H1 (cell line): Measurements from ENCODE around the gene TSPAN4. TPM values are rescaled to one million over a fixed set of nuclear protein-coding genes. Genes with fewer than 3 reads are reported as not detected.

ENCODE experiments used
- CTCF ChIA-PET: fragments of 300-600 bp; sonication (Branson Sonifier 250); formaldehyde crosslinking; loops from one replicate; lab custom pipeline; 2021; ENCODE audit not compliant: partially characterized antibody; lab: Charles Lee
- POLR2A ChIA-PET: fragments of 300-600 bp; sonication (Branson Sonifier 250); formaldehyde crosslinking; loops from one replicate; lab custom pipeline; 2021; ENCODE audit warnings: inconsistent platforms; ENCODE audit not compliant: partially characterized antibody; lab: Charles Lee
- DNase-seq, 2 experiments: peaks; one replicate each; pipeline versions ENCODE4 v3.0.0 to v3.0.0-alpha.2; 2010 to 2022; ENCODE audit warnings: low spot score in 2 of 2, low read depth in 1 of 2, mixed read lengths in 1 of 2
- FAIRE-seq: peaks from 2 replicates; lab custom pipeline; 2011; peaks lifted over from hg19 to GRCh38; lab: Jason Lieb, UNC
- H2AFZ ChIP-seq: 2 replicates; pipeline ENCODE4 v1.8.1; 2012; ENCODE audit warnings: low read length, inconsistent platforms
- H2AK5ac ChIP-seq: 2 replicates; pipeline ENCODE4 v1.6.1; 2013; ENCODE audit warnings: low read depth, low read length
- H2BK120ac ChIP-seq: replicated peaks from 2 replicates; pipeline ENCODE3; 2013; ENCODE audit warnings: low read depth, low read length, inconsistent platforms
- H2BK12ac ChIP-seq: 2 replicates; pipeline ENCODE4 v1.6.1; 2013; ENCODE audit warnings: low read depth, low read length
- H2BK15ac ChIP-seq: 2 replicates; pipeline ENCODE4 v1.6.1; 2013; ENCODE audit warnings: low read length
- H2BK20ac ChIP-seq: 2 replicates; pipeline ENCODE4 v1.6.1; 2013; ENCODE audit warnings: low read length
- H2BK5ac ChIP-seq: 2 replicates; pipeline ENCODE4 v1.6.1; 2013; ENCODE audit warnings: low read depth, low read length
- H3K14ac ChIP-seq: 2 replicates; pipeline ENCODE4 v1.6.1; 2013; ENCODE audit warnings: inconsistent platforms; ENCODE audit not compliant: insufficient read length
- H3K18ac ChIP-seq: 2 replicates; pipeline ENCODE4 v1.6.1; 2013; ENCODE audit warnings: low read length; ENCODE audit errors: extremely low read depth
- H3K23ac ChIP-seq: 2 replicates; pipeline ENCODE4 v1.6.1; 2013; ENCODE audit warnings: inconsistent platforms; ENCODE audit not compliant: insufficient read length
- H3K23me2 ChIP-seq: 2 replicates; pipeline ENCODE4 v1.6.1; 2013; ENCODE audit warnings: low read depth, low read length
- H3K27ac ChIP-seq: 2 replicates; pipeline ENCODE4 v1.6.1; 2011; ENCODE audit warnings: low read depth, low read length, inconsistent platforms
- H3K27me3 ChIP-seq, 4 experiments: replicated peaks in 1 of 4; 1 replicate in 1 of 4; 2 replicates in 3 of 4; pipeline versions ENCODE4 v1.6.1 to v1.8.1; 2011 to 2013; ENCODE audit warnings: low read length in 3 of 4, mild to moderate bottlenecking in 3 of 4, inconsistent platforms in 2 of 4, mixed read lengths in 2 of 4, moderate library complexity in 1 of 4; ENCODE audit not compliant: control insufficient read depth in 3 of 4, insufficient read depth in 3 of 4; ENCODE audit errors: extremely low read depth in 1 of 4
- H3K36me3 ChIP-seq, 4 experiments: 2 replicates each; pipeline versions ENCODE4 v1.6.1 to v1.8.1; 2011 to 2013; ENCODE audit warnings: mild to moderate bottlenecking in 4 of 4, low read length in 3 of 4, moderate library complexity in 2 of 4, control low read depth in 1 of 4, inconsistent platforms in 1 of 4; ENCODE audit not compliant: insufficient read depth in 4 of 4, control insufficient read depth in 2 of 4
- H3K4ac ChIP-seq: replicated peaks from 2 replicates; pipeline ENCODE3; 2013; ENCODE audit warnings: low read length, low read depth, mixed read lengths, inconsistent platforms; ENCODE audit not compliant: insufficient read length
- H3K4me1 ChIP-seq, 4 experiments: replicated peaks in 1 of 4; 1 replicate in 1 of 4; 2 replicates in 3 of 4; pipeline versions ENCODE4 v1.6.1 to v1.8.1; 2011 to 2013; ENCODE audit warnings: low read length in 3 of 4, inconsistent platforms in 2 of 4, mixed read lengths in 1 of 4; ENCODE audit not compliant: insufficient read depth in 4 of 4, control insufficient read depth in 3 of 4
- H3K4me2 ChIP-seq, 2 experiments: 2 replicates each; pipeline versions ENCODE4 v1.6.1 to v1.8.1; 2011 to 2013; ENCODE audit warnings: low read depth in 2 of 2, low read length in 2 of 2, control low read depth in 1 of 2, inconsistent platforms in 1 of 2, mild to moderate bottlenecking in 1 of 2; ENCODE audit not compliant: insufficient read depth in 1 of 2
- H3K4me3 ChIP-seq, 4 experiments: fragments of 200-600, 300-600 bp in 1 of 4; sonication (generic), shearing (Covaris generic), sonication (Bioruptor Twin) in 1 of 4; 2 replicates each; pipeline versions ENCODE4 v1.5.1 to v1.8.1; 2011 to 2016; ENCODE audit warnings: low read length in 4 of 4, low read depth in 3 of 4, control low read depth in 2 of 4, inconsistent platforms in 2 of 4, mild to moderate bottlenecking in 2 of 4, mixed read lengths in 1 of 4, moderate library complexity in 1 of 4; ENCODE audit not compliant: insufficient read depth in 2 of 4; ENCODE audit errors: extremely low read depth in 1 of 4
- H3K56ac ChIP-seq: replicated peaks from 2 replicates; pipeline ENCODE3; 2013; ENCODE audit warnings: low read depth, mild to moderate bottlenecking, mixed read lengths, low read length, inconsistent platforms; ENCODE audit not compliant: insufficient read length
- H3K79me1 ChIP-seq: 2 replicates; pipeline ENCODE4 v1.6.1; 2013; ENCODE audit warnings: low read depth, low read length, control low read depth
- H3K79me2 ChIP-seq, 2 experiments: 2 replicates each; pipeline versions ENCODE4 v1.6.1 to v1.8.1; 2012 to 2013; ENCODE audit warnings: low read length in 2 of 2, mild to moderate bottlenecking in 2 of 2, inconsistent platforms in 1 of 2; ENCODE audit not compliant: insufficient read depth in 2 of 2, control insufficient read depth in 1 of 2
- H3K9ac ChIP-seq, 4 experiments: replicated peaks in 1 of 4; 1 replicate in 1 of 4; 2 replicates in 3 of 4; pipeline versions ENCODE4 v1.6.1 to v1.8.1; 2011 to 2013; ENCODE audit warnings: low read depth in 3 of 4, low read length in 3 of 4, control low read depth in 2 of 4, mild to moderate bottlenecking in 2 of 4, moderate library complexity in 2 of 4, inconsistent platforms in 1 of 4; ENCODE audit errors: extremely low read depth in 1 of 4
- H3K9me3 ChIP-seq, 2 experiments: 2 replicates each; pipeline versions ENCODE4 v1.6.1 to v1.8.1; 2012 to 2013; ENCODE audit warnings: mild to moderate bottlenecking in 2 of 2, moderate library complexity in 2 of 2, control low read depth in 1 of 2, inconsistent platforms in 1 of 2, low read depth in 1 of 2, low read length in 1 of 2, mixed read lengths in 1 of 2; ENCODE audit not compliant: insufficient read depth in 2 of 2
- H4K20me1 ChIP-seq, 2 experiments: replicated peaks in 1 of 2; 2 replicates each; pipeline versions ENCODE3 to v1.8.1; 2011 to 2013; ENCODE audit warnings: inconsistent platforms in 2 of 2, low read length in 2 of 2, mild to moderate bottlenecking in 1 of 2; ENCODE audit not compliant: insufficient read depth in 2 of 2, control insufficient read depth in 1 of 2
- H4K5ac ChIP-seq: 2 replicates; pipeline ENCODE4 v1.6.1; 2013; ENCODE audit warnings: low read length, low read depth, mixed read lengths, inconsistent platforms; ENCODE audit not compliant: insufficient read length
- H4K8ac ChIP-seq: 2 replicates; pipeline ENCODE4 v1.8.0; 2013; ENCODE audit warnings: mild to moderate bottlenecking, moderate library complexity, low read length, inconsistent platforms; ENCODE audit not compliant: insufficient read depth; ENCODE audit errors: extremely low read depth
- H4K91ac ChIP-seq: replicated peaks from 2 replicates; pipeline ENCODE3; 2013; ENCODE audit warnings: low read length, mixed read lengths, inconsistent platforms; ENCODE audit not compliant: insufficient read length
- ASH2L ChIP-seq: fragments of 200-600, 300-600 bp; sonication (generic); IDR thresholded peaks from one replicate; pipeline ENCODE4 v1.7.1; 2017; ENCODE audit warnings: low read length
- CEBPB ChIP-seq: IDR thresholded peaks from 2 replicates; pipeline ENCODE4 v1.6.1; 2012; ENCODE audit warnings: low read depth, low read length
- CTCF ChIP-seq, 3 experiments: IDR thresholded peaks; 1 replicate in 2 of 3; 2 replicates in 1 of 3; pipeline versions ENCODE4 v1.5.1 to v1.6.1; 2011; ENCODE audit warnings: low read length in 3 of 3, mild to moderate bottlenecking in 3 of 3, inconsistent platforms in 2 of 3, low read depth in 1 of 3, moderate library complexity in 1 of 3; ENCODE audit not compliant: insufficient read depth in 1 of 3; ENCODE audit errors: control extremely low read depth in 1 of 3
- EP300 ChIP-seq, 2 experiments: IDR thresholded peaks; 1 replicate in 1 of 2; 2 replicates in 1 of 2; pipeline ENCODE4 v1.6.1; 2011 to 2012; ENCODE audit warnings: low read depth in 2 of 2, low read length in 2 of 2, mild to moderate bottlenecking in 2 of 2, borderline replicate concordance in 1 of 2, inconsistent platforms in 1 of 2, moderate library complexity in 1 of 2
- KDM4A ChIP-seq: IDR thresholded peaks from one replicate; pipeline ENCODE4 v1.7.1; 2012; ENCODE audit warnings: low read depth, mild to moderate bottlenecking, moderate library complexity, low read length, inconsistent platforms; ENCODE audit not compliant: severe bottlenecking
- SUZ12 ChIP-seq: fragments of 200-600 bp; sonication (generic); IDR thresholded peaks from 2 replicates; pipeline ENCODE4 v1.6.1; 2012; ENCODE audit warnings: mild to moderate bottlenecking, inconsistent platforms, low read length, moderate library complexity, mixed read lengths
- TAF1 ChIP-seq: IDR thresholded peaks from 2 replicates; pipeline ENCODE4 v1.6.1; 2011; ENCODE audit warnings: mild to moderate bottlenecking, low read depth, low read length
- WGBS, 2 experiments: shearing (Covaris generic) in 1 of 2; methylation state at CpG; one replicate each; pipeline versions ENCODE4 v1.1.6 to v1.1.7; 2013 to 2015; ENCODE audit warnings: low lambda C conversion rate in 2 of 2, mixed read lengths in 2 of 2, inconsistent platforms in 1 of 2, low coverage in 1 of 2, missing lambda C conversion rate in 1 of 2; ENCODE audit not compliant: insufficient replicate concordance in 2 of 2, insufficient coverage in 1 of 2, insufficient read length in 1 of 2; ENCODE audit errors: extremely low coverage in 1 of 2, missing lambda C conversion rate in 1 of 2; 5-methylcytosine and 5-hydroxymethylcytosine counted together
- polyA plus RNA-seq, 7 experiments: library from polyadenylated mRNA; depleted of rRNA in 3 of 7; stranded (reverse) in 5 of 7; unstranded in 2 of 7; fragments of >200 nt in 5 of 7; fragments of 200-250 nt in 2 of 7; gene quantifications; 1 replicate in 5 of 7; 2 replicates in 1 of 7; 4 replicates in 1 of 7; pipeline versions ENCODE4 v1.2.1 to v1.2.3, GENCODE V29; 2011 to 2013; ENCODE audit warnings: missing spikeins in 2 of 7, mixed read lengths in 2 of 7
- total RNA-seq: library from RNA; stranded (reverse); fragmentation: NEBNext Ultra II Directional; extraction: Animal tissue kit (Norgen Biotek cat#: 25700); gene quantifications from 2 replicates; pipeline ENCODE4 v1.2.1, GENCODE V29; 2021

Gene TSPAN4
- total and polyA plus RNA-seq, 2 of the 8 experiments (the other 6 are each of a cell fraction or from before 2014, with no cell fraction given), result 74.1 to 145 TPM

DNA sequence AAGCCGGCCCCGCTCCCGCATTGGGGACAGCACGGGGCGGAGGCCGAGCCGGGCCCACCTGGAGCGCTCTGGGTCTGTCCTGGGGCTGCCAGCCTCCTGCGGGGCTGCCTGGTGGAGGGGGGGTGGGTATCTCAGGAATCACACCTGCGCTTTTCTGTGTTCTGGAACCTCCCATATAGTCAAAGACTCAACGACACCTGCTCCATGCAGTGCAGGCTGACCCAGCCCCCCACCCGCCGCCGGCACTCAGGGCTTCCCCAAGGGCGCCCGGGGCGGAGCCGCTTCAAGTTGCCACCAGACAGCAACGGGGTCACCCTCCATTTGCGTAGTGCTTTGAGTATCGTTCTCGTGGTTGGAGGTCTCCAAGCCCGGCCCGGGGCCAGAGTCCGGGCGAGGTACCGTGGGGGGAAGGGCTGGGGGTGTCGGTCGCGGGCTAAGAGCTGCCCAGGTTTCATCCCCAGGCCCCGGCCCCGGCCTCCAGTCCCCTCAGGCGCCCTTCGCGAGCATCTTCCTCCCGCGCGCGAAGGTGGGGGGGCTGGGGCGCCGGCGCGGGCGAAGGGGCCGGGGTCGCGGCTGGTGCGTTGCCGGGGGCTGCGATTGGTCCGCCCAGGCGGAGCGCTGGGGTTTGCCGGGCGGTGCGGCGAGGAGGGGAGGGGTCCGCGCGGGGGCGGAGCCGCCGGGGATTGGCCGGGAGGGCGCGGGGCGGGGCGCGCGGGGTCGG, 6.6 kb downstream of the TSPAN4 start:
- Histone ChIP-seq H3K27ac (no peak overlapping the region), H3K9ac (no peak overlapping the region), H3K23ac (no peak overlapping the region), H3K56ac (no peak overlapping the region), H3K4ac (no peak overlapping the region), H2AFZ (no peak overlapping the region), H3K4me1 (peaks cover 0 to 46% (median 30%) of the 10 kb centered on the region in 4 experiments; a peak in 6 of 7 replicates), H2BK20ac (no peak overlapping the region), H3K14ac (no peak overlapping the region), H3K27me3 (peaks cover 0 to 2% (median 0%) of the 10 kb centered on the region in 4 experiments; a peak in 4 of 7 replicates), H2BK5ac (no peak overlapping the region), H2BK120ac (no peak overlapping the region), H2AK5ac (no peak overlapping the region), H3K18ac (no peak overlapping the region), H2BK12ac (no peak overlapping the region), H3K4me2 (peak overlapping the region; percentile 67 to 91), H4K91ac (peak overlapping the region; percentile 65), H4K20me1 (peaks cover 17 to 31% of the 10 kb centered on the region in 2 experiments), H3K9me3 (no peaks in the 10 kb centered on the region), H3K23me2 (peaks cover 21% of the 10 kb centered on the region; the same call in 1 of the 2 replicates), H2BK15ac (no peak overlapping the region), H3K36me3 (no peaks in the 10 kb centered on the region), H3K4me3 (peak overlapping the region; percentile 31 to 60 (median 44)), H4K8ac (peak overlapping the region; percentile 71; the same call in 1 of the 2 replicates), H3K79me1 (peaks cover 2% of the 10 kb centered on the region; the same call in 1 of the 2 replicates), H4K5ac (no peak overlapping the region), H3K79me2 (peaks cover 0 to 9% of the 10 kb centered on the region in 2 experiments; a peak in 1 of 4 replicates)
- ChIA-PET POLR2A (interaction anchor here (0.7 to 40.4 kb wide), 5 partner anchors 8 to 46 kb away, joined by 3 to 1917 read pairs (median 7); partner anchors contain the start of genes CD151, CEND1, CRACR2B and PIDD1), CTCF (interaction anchor here (0.7 to 6.7 kb wide), 17 partner anchors 8 to 132 kb away, joined by 3 to 74 read pairs (median 7); partner anchors contain the start of genes CD151, CRACR2B and PIDD1)
- WGBS, 2 experiments, result 10% methylated on average over 20 of the region's 71 CpGs; no CpG with 5 or more reads in 1 of the 2 experiments
- FAIRE-seq (no peak), DNase-seq (peak in 1 of 2 experiments; percentile 90)
- peak; percentile 62 for TF ChIP-seq KDM4A
- peak; percentile 42 for TF ChIP-seq ASH2L
- TF ChIP-seq SUZ12, result no peak
- 0 out of 2 replicates have a peak, but pooled peaks have one; percentile 4 for TF ChIP-seq TAF1
- no peak for TF ChIP-seq CEBPB
- TF ChIP-seq CTCF (IDR thresholded peaks at IDR 0.05; ENCODE audit: control extremely low read depth in 1 of 3, insufficient read depth in 1 of 3, low read depth in 1 of 3, low read length in 3 of 3), result no peak
- no peak for TF ChIP-seq EP300 (IDR thresholded peaks at IDR 0.05; ENCODE audit: borderline replicate concordance in 1 of 2, low read depth in 2 of 2, low read length in 2 of 2)
